Activated CD4-positive, alpha-beta memory T cell treated with anti-CD3 and anti-CD28 coated beads for 36 hours (primary cell): Measurements from ENCODE around the gene TRAF3IP1. TPM values are rescaled to one million over a fixed set of nuclear protein-coding genes. Genes with fewer than 3 reads are reported as not detected.
A peak's percentile ranks its signal among the peaks of the same experiment; 100 is the strongest.

Source experiments
- CTCF ChIA-PET: fragments of 350-600 bp; sonication (Branson Sonifier 250); formaldehyde crosslinking; loops from one replicate; lab custom pipeline; 2021; ENCODE audit warnings: antibody characterized with exemption, inconsistent platforms; lab: Charles Lee
- POLR2A ChIA-PET: fragments of 350-600 bp; sonication (Branson Sonifier 250); formaldehyde crosslinking; loops from one replicate; lab custom pipeline; 2021; ENCODE audit warnings: antibody characterized with exemption; lab: Charles Lee
- DNase-seq: peaks from one replicate; pipeline ENCODE4 v3.0.0-alpha.2; 2020
- H3K27ac Mint-ChIP-seq: one replicate; pipeline ENCODE4 v1.8.0; 2021; ENCODE audit warnings: mixed read lengths
- H3K27me3 Mint-ChIP-seq: one replicate; pipeline ENCODE4 v1.8.0; 2021; ENCODE audit warnings: mixed read lengths
- H3K36me3 Mint-ChIP-seq: one replicate; pipeline ENCODE4 v1.8.0; 2021; ENCODE audit warnings: mixed read lengths
- H3K4me1 Mint-ChIP-seq: one replicate; pipeline ENCODE4 v1.8.0; 2021; ENCODE audit warnings: low read depth, mixed read lengths
- H3K4me3 Mint-ChIP-seq: one replicate; pipeline ENCODE4 v1.8.0; 2021; ENCODE audit warnings: mild to moderate bottlenecking, mixed read lengths
- H3K9me3 Mint-ChIP-seq: one replicate; pipeline ENCODE4 v1.8.0; 2021; ENCODE audit warnings: mixed read lengths
- intact Hi-C: fragments of 100-400 bp; cut with micrococcal nuclease; formaldehyde crosslinking; loops from one replicate; pipeline ENCODE4 v1.15.1; 2023
- total RNA-seq, 2 experiments: library from RNA; stranded (reverse); gene quantifications; one replicate each; pipeline ENCODE4 v1.2.3, GENCODE V29; 2021

TRAF3IP1 gene
- total RNA-seq, 2 experiments from 2014 or later, result 8.0 to 9.3 TPM

DNA sequence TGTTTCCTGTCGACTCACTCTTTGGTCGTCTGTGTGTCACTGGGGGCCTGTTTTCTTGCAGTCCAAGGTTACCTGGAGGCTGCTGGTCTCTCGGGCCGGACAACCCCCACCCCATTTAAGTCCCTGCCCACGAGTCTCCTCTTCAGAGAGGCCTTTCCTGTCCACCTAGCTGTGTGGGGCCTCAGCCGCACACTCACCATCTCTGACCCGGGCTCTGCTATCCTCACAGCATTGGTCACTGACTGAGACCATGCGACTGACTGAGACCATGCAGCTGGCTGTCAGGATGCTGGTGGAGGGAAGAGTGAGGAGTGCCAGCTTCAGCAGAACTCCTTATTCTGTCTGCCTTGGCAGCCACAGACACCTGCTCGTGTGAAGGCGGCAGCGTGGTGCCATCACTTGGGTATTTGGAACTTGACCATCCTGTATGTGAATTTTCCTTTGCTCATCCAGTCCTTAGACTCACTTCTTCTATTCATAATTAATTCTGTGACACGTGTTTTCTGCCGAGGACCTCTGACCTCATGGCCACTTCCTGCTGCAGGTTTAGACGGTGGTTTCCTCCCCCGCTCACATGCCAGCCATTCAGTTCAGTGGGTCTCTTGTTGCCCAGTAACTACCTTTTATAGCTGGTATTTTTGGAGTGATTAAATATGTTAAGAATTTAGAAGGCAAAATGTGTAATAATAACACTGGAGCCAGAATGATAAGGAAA is 58.9 kb downstream of the TRAF3IP1 start:
- CTCF ChIA-PET, result interaction anchor here (0.7 to 1.2 kb wide), 2 partner anchors 85 to 632 kb away, joined by 3 to 5 read pairs; no protein-coding TSS in a partner anchor
- intact Hi-C loops, result loop anchor here (5.0 kb wide), 1 partner anchor 48 kb away; the partner anchor contains the start of gene ASB1
- Mint-ChIP-seq H3K9me3 (no peaks in the 10 kb centered on the region), H3K27ac (no peak overlapping the region), H3K4me1 (peaks cover 14% of the 10 kb centered on the region), H3K36me3 (no peaks in the 10 kb centered on the region), H3K27me3 (no peaks in the 10 kb centered on the region), H3K4me3 (no peak overlapping the region)
- POLR2A ChIA-PET, result no interaction called here
- peak; percentile 61 for DNase-seq

DNA sequence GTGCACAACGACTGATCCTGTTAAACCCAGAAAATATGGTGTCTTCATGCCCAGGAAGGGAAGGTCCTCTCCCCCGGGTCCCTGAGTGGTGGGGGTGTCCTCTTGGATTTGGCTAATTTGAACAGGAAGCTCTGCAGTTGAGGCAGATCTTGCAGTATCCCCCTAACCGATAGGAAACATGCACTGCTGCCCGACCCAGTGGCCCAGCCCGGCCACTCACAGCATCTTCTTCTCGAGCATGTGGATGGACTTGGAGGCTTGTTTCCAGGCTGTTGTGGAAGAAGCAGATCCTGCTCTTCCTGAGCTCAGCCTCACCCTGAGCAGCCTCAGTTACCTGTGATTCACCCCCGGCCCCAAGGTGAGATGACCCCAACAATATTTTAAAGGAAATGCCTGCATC is 60.0 kb downstream of the TRAF3IP1 start:
- Mint-ChIP-seq H3K4me3 (no peak overlapping the region), H3K27ac (no peak overlapping the region), H3K27me3 (no peaks in the 10 kb centered on the region), H3K9me3 (no peaks in the 10 kb centered on the region), H3K36me3 (no peaks in the 10 kb centered on the region), H3K4me1 (peaks cover 14% of the 10 kb centered on the region)
- POLR2A ChIA-PET, result no interaction called here
- CTCF ChIA-PET, result interaction anchor here (1.2 kb wide), 1 partner anchor 84 kb away, joined by 5 read pairs; no protein-coding TSS in a partner anchor
- intact Hi-C loops, result no loop called here
- DNase-seq, result no peak

DNA sequence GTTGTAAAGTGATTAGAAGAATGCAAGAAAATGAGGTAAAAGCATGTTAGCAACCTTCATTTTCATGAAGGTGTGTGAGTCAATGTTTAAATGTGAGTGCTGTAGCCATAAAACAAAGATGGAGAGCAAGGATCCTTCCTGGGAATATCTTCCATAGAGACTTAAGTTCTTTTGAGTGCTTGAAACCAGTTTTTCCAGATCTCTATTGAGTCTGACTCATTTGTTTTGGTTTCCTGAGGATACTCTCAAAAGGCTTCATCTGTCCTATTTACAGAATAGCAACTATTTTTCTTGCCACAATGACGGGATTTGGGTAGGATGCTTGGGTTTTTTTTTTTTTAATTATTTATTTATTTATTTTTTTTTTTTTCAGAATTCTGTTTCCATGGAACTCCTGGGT is 60.5 kb downstream of the TRAF3IP1 start:
- Mint-ChIP-seq H3K36me3 (no peaks in the 10 kb centered on the region), H3K27me3 (no peaks in the 10 kb centered on the region), H3K4me1 (peaks cover 14% of the 10 kb centered on the region), H3K27ac (no peak overlapping the region), H3K4me3 (no peak overlapping the region), H3K9me3 (no peaks in the 10 kb centered on the region)
- intact Hi-C loops, result no loop called here
- ChIA-PET POLR2A (no interaction called here), CTCF (interaction anchor here (1.2 kb wide), 1 partner anchor 83 kb away, joined by 5 read pairs; no protein-coding TSS in a partner anchor)
- no peak for DNase-seq

DNA sequence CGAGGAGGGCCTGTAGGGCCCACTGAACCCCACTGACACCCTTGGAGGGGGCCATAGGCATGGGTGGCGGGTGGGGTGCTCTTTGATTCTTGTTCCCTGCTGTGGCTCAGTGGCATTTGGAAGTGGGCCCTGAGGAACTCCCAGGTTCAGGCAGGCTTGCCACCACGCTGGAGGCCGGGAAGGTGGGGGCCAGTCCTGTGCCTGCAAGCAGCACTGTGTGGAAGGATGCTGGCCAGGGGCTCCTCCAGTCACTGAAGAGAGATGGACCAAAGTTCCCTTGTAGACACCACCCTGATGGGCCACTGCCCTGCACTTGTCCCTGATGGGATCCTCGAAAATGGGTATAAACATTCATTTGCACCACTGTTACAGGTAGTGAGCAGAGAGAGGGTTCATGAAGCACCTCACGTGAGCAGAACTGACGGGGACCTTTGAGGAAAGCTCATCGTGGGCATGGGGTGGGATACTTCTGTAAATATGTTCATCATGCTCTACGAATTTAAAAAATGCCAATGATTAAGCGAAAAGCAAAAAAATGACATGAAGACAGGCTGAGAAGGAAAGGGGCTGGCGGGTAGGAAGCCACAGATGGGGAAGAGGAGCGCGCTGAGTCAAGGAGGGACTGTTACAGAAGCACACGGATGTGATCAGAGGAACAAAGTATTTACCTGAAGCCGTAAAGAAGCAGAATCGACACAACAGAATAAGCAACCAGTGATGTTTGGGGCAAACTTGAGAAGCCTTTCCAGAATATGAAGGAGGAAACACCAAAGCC is 61.2 kb downstream of the TRAF3IP1 start:
- H3K27ac Mint-ChIP-seq, result no peak overlapping the region
- ChIA-PET CTCF (no interaction called here), POLR2A (no interaction called here)
- H3K4me1 Mint-ChIP-seq, result peaks cover 14% of the 10 kb centered on the region
- no peak overlapping the region for H3K4me3 Mint-ChIP-seq
- H3K36me3 Mint-ChIP-seq, result no peaks in the 10 kb centered on the region
- no peaks in the 10 kb centered on the region for H3K27me3 Mint-ChIP-seq
- DNase-seq, result no peak
- intact Hi-C loops, result no loop called here
- H3K9me3 Mint-ChIP-seq, result no peaks in the 10 kb centered on the region

DNA sequence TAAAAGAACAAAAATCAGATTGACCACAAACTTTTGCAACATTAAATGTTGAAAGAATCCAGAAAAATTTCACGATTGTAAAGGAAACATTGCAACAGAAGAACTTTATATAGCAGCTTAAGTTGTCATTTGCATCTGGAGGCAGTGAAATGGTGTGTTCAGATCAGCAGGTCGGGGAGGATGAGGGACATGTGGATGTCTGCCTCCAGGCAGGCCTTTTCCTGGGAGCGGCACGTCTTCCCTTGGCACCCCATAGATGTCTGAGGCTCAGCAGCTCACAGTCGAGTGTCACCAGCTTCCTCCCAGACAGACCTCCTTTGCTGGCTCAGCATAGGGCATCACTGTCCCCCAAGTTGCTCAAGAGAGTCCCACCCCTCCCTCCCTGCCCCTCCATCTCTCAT is 62.1 kb downstream of the TRAF3IP1 start:
- intact Hi-C loops, result no loop called here
- CTCF ChIA-PET, result no interaction called here

DNA sequence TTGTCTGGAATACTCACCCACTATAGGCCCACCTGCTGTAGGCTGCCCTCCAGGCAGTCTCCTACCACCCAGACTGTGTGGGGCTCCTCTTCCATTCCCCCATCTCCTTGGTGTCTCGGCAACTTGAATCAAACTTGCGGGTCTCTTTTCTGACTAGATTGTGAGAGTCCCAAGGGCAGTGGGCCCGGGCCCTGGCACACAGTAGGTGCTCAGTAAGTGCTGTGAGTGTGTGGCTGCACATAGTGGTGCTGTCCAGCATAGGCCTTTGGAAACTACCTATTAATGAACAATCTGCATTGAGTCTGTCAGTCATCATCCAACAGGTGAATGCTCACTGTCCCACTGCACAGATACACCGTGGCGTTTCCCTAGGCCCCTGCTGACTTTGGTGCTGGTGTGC is 62.8 kb downstream of the TRAF3IP1 start:
- DNase-seq, result no peak
- POLR2A ChIA-PET, result no interaction called here
- Mint-ChIP-seq H3K27me3 (no peaks in the 10 kb centered on the region), H3K4me3 (no peak overlapping the region), H3K27ac (no peak overlapping the region), H3K36me3 (no peaks in the 10 kb centered on the region), H3K9me3 (no peaks in the 10 kb centered on the region), H3K4me1 (peaks cover 7% of the 10 kb centered on the region)
- intact Hi-C loops, result no loop called here
- CTCF ChIA-PET, result no interaction called here

More for the DNA sequence above, 62.1 kb downstream of the TRAF3IP1 start:
- Mint-ChIP-seq H3K4me3 (no peak overlapping the region), H3K27ac (no peak overlapping the region), H3K27me3 (no peaks in the 10 kb centered on the region), H3K9me3 (no peaks in the 10 kb centered on the region), H3K36me3 (no peaks in the 10 kb centered on the region), H3K4me1 (peaks cover 9% of the 10 kb centered on the region)
- no peak for DNase-seq
- POLR2A ChIA-PET, result no interaction called here

- ChIA-PET POLR2A (no interaction called here), CTCF (no interaction called here)
- H3K27me3 Mint-ChIP-seq, result no peaks in the 10 kb centered on the region
- H3K4me1 Mint-ChIP-seq, result peaks cover 7% of the 10 kb centered on the region
- no peak overlapping the region for H3K4me3 Mint-ChIP-seq
- H3K9me3 Mint-ChIP-seq, result no peaks in the 10 kb centered on the region
- no peak overlapping the region for H3K27ac Mint-ChIP-seq
- intact Hi-C loops, result no loop called here
- DNase-seq, result no peak
- no peaks in the 10 kb centered on the region for H3K36me3 Mint-ChIP-seq
These were observed 63.5 kb downstream of the TRAF3IP1 start for GRCh38 chr2:238383743-238384380.

GRCh38 chr2:238387332-238387731 is 67.0 kb downstream of the TRAF3IP1 start:
- intact Hi-C loops, result no loop called here
- Mint-ChIP-seq H3K36me3 (no peaks in the 10 kb centered on the region), H3K4me1 (no peaks in the 10 kb centered on the region), H3K9me3 (no peaks in the 10 kb centered on the region), H3K27me3 (no peaks in the 10 kb centered on the region), H3K27ac (no peak overlapping the region), H3K4me3 (no peak overlapping the region)
- CTCF ChIA-PET, result interaction anchor here (0.7 to 1.9 kb wide), 4 partner anchors 17 to 126 kb away, joined by 3 to 8 read pairs (median 3); no protein-coding TSS in a partner anchor
- no peak for DNase-seq
- POLR2A ChIA-PET, result no interaction called here

GRCh38 chr2:238388794-238389193 is 68.5 kb downstream of the TRAF3IP1 start:
- Mint-ChIP-seq H3K27me3 (no peaks in the 10 kb centered on the region), H3K27ac (no peak overlapping the region), H3K36me3 (no peaks in the 10 kb centered on the region), H3K4me1 (no peaks in the 10 kb centered on the region), H3K4me3 (no peak overlapping the region), H3K9me3 (no peaks in the 10 kb centered on the region)
- intact Hi-C loops, result no loop called here
- ChIA-PET POLR2A (no interaction called here), CTCF (no interaction called here)
- DNase-seq, result no peak

DNA sequence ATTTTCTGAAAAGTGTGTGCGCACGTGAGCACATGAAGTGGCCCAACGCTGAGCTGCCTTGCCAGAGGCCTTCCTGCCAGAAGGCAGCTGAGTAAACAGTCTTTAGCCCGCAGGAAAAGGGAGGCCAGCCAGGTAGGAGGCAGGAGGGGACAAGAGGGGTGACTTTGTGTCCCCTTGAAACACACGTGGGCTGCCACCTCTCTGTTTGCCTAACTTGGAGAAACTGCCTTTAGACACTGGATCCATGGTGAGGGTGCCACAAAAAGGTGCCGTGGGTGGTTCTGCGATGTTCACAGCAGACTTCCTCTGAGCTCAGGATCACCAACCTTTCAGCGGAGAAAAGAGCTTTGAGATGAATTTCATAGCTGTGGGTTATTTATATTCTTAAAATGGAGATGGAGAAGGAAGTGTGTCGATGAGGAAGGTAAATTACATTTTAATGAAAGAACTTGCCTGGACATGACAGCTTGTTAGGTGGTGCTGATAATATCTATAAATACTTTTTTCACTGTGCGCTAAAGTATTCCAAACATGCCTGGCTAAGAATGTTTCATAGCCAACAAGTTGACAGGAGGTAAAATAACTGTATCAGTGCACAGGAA is 69.8 kb downstream of the TRAF3IP1 start:
- no peaks in the 10 kb centered on the region for H3K4me1 Mint-ChIP-seq
- H3K27me3 Mint-ChIP-seq, result no peaks in the 10 kb centered on the region
- no peak for DNase-seq
- intact Hi-C loops, result no loop called here
- no peaks in the 10 kb centered on the region for H3K36me3 Mint-ChIP-seq
- CTCF ChIA-PET, result no interaction called here
- no peak overlapping the region for H3K27ac Mint-ChIP-seq
- no peak overlapping the region for H3K4me3 Mint-ChIP-seq
- no peaks in the 10 kb centered on the region for H3K9me3 Mint-ChIP-seq
- POLR2A ChIA-PET, result no interaction called here

- no peaks in the 10 kb centered on the region for H3K27me3 Mint-ChIP-seq
- intact Hi-C loops, result no loop called here
- no peak overlapping the region for H3K27ac Mint-ChIP-seq
- no peaks in the 10 kb centered on the region for H3K36me3 Mint-ChIP-seq
- no peak overlapping the region for H3K4me3 Mint-ChIP-seq
- DNase-seq, result no peak
- ChIA-PET CTCF (interaction anchor here (1.4 kb wide), 1 partner anchor 20 kb away, joined by 3 read pairs; no protein-coding TSS in a partner anchor), POLR2A (no interaction called here)
- H3K4me1 Mint-ChIP-seq, result no peaks in the 10 kb centered on the region
- no peaks in the 10 kb centered on the region for H3K9me3 Mint-ChIP-seq
These were observed 70.8 kb downstream of the TRAF3IP1 start for GRCh38 chr2:238391042-238391689.
